ENCODE results near the gene INHBE.
"Not testable (repeated sequence)": the region's sequence is repeated elsewhere in the genome, so short reads cannot be mapped to it uniquely, and the experiment has no call there.

INHBE gene

GRCh38 chr12:57454566-57455373, at the start of gene INHBE:
TSS of gene INHBE (plus strand) at chr12:57455307. CDS start at chr12:57455537, 230 bp downstream.
- DNase-seq (ENCODE audit: low read depth, low spot score) = no peak

GRCh38 chr12:57410534-57410933, 44.6 kb upstream of the INHBE start:
- DNase-seq (ENCODE audit: low read depth, low spot score) = no peak

- not testable (repeated sequence) for DNase-seq (ENCODE audit: low read depth, low spot score)
Observed at GRCh38 chr12:57414160-57414559, 40.9 kb upstream of the INHBE start.

GRCh38 chr12:57415088-57415487, 40.0 kb upstream of the INHBE start:
- no peak for DNase-seq (ENCODE audit: low read depth, low spot score)

GRCh38 chr12:57416039-57416996, 38.8 kb upstream of the INHBE start:
- no peak for DNase-seq (ENCODE audit: low read depth, low spot score)

- DNase-seq (ENCODE audit: low read depth, low spot score) = no peak
Observed at GRCh38 chr12:57418255-57418654, 36.9 kb upstream of the INHBE start.

- DNase-seq (ENCODE audit: low read depth, low spot score) = no peak
Observed at GRCh38 chr12:57419495-57419894, 35.6 kb upstream of the INHBE start.

- DNase-seq (ENCODE audit: low read depth, low spot score) = no peak
Observed at GRCh38 chr12:57420482-57420881, 34.6 kb upstream of the INHBE start.

- DNase-seq (ENCODE audit: low read depth, low spot score) = not testable (repeated sequence)
Observed at GRCh38 chr12:57426948-57427347, 28.2 kb upstream of the INHBE start.

- no peak for DNase-seq (ENCODE audit: low read depth, low spot score)
Observed at GRCh38 chr12:57428965-57429364, 26.1 kb upstream of the INHBE start.

GRCh38 chr12:57429473-57430111, 25.5 kb upstream of the INHBE start:
- no peak for DNase-seq (ENCODE audit: low read depth, low spot score)

GRCh38 chr12:57430112-57430930, 24.8 kb upstream of the INHBE start:
- no peak for DNase-seq (ENCODE audit: low read depth, low spot score)

GRCh38 chr12:57430931-57431566, 24.1 kb upstream of the INHBE start, which contains the start of gene R3HDM2:
TSS of gene R3HDM2 (minus strand) at chr12:57431043. CDS start at chr12:57310428, 120,615 bp downstream.
- peak; percentile 90 for DNase-seq (ENCODE audit: low read depth, low spot score)

- DNase-seq (ENCODE audit: low read depth, low spot score) = no peak
Observed at GRCh38 chr12:57431654-57432188, 23.4 kb upstream of the INHBE start.

- no peak for DNase-seq (ENCODE audit: low read depth, low spot score)
Observed at GRCh38 chr12:57433370-57433769, 21.7 kb upstream of the INHBE start.

- no peak for DNase-seq (ENCODE audit: low read depth, low spot score)
Observed at GRCh38 chr12:57434517-57435223, 20.4 kb upstream of the INHBE start, which contains the start of gene INHBC. TSS of gene INHBC (plus strand) at chr12:57434784. CDS start at chr12:57434887, 103 bp downstream.

- no peak for DNase-seq (ENCODE audit: low read depth, low spot score)
Observed at GRCh38 chr12:57435293-57435692, 19.8 kb upstream of the INHBE start.

- DNase-seq (ENCODE audit: low read depth, low spot score) = no peak
Observed at GRCh38 chr12:57438400-57438799, 16.7 kb upstream of the INHBE start.

- DNase-seq (ENCODE audit: low read depth, low spot score) = no peak
Observed at GRCh38 chr12:57439762-57440266, 15.3 kb upstream of the INHBE start.

All from activated naive CD8-positive, alpha-beta T cell treated with anti-CD3 and anti-CD28 coated beads, Interleukin-2, amount 50 U/mL, for 16 hours (primary cell).